A204.1 (cell line): Measurements from ENCODE around the gene IL1RAPL2.

Experiments
- FAIRE-seq: peaks from 2 replicates; lab custom pipeline; 2012; peaks lifted over from hg19 to GRCh38; lab: Jason Lieb, UNC

Gene IL1RAPL2

DNA sequence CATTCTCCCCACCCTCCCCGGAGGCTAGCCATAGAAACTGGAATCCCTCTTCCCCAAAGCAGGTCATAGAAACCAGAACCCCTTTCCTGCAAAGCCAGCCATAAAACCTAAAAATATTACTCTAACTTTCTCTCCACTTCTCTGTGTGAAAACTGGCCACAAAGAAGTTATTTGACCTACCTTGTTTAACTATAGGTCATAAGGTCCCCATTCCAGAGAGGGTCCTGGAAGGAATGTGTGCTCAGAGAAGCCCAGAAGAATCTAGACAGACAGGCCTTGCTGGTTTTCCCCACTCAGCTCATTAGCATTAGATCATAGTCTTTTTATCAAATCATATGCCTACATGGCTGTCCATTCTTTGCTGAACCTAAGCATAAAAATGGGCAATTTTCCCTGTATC is 707.3 kb downstream of the IL1RAPL2 start:
- FAIRE-seq: no peak

DNA sequence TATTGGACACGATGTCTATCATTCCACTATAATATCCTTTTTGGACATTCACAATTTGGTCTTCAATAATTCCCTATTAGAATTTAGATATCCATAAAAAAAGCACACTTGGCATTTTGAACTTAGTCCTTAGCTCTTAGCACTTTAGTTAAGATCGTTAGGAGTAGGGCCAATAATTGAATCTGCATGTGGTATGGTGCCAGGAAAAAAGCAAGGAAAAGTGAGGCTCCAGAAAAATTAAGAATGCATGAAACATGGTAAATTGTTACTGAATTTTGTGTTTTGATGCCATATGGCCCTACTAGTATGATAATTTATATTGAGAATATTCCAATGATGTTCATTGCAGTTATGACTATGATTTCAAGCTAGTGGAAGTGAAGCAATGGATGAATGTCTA is 708.1 kb downstream of the IL1RAPL2 start:
- no peak for FAIRE-seq

DNA sequence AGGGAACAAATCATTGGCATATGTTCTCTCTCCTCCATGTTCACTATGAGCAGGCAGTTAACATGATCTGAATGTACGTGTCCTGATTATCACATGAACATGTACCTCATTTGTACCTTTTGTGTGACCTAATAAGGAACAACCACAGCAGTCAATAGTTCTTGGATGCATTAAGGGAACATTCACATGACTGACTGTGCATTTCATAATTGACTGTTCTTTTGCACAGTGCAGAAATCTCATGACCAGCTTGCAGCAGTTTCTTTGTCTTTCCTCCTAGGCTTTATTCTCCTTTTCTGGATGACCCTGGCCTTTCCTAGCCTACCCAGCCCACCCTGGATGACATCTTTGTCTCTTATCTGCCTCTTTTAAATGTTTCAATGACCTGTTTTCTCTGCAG is 711.1 kb downstream of the IL1RAPL2 start:
- FAIRE-seq: no peak

DNA sequence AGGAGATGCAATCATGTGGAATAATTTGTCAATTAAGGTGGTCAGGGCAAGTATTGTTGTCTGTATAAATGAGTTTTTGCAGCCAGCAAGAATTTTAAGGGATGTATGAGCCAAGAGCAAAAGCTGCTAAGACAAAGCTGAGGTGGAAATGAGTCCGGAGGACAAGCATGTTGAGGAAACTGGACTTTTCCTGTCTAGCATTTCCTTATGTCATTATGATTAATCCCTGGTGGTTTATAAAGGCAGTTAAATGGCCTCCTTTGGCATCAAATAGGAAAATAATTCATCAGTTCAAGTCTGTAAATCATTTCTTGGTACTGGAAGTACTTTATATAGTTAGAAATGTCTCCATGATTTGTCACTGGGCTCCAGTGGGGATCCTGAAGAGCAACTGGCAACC is 716.1 kb downstream of the IL1RAPL2 start:
- FAIRE-seq: no peak

DNA sequence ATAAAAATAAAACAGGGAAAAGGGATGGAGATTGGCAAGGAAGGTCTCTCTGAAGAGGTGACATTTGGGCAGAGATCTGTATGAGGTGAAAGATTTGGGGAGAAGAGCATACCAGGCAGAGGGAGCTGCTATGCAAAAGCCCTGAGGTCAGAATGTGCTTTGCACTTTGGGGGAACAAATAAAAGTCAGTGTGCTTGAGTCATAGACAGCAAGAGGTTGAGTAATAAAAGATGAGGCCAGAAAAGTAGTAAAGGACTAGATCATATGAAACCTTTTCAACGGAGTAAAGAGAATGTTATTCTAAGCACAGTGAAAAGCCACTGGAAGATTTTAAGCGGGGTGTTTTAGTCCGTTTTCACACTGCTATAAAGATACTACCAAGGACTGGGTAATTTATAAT is 731.0 kb downstream of the IL1RAPL2 start:
- no peak for FAIRE-seq

DNA sequence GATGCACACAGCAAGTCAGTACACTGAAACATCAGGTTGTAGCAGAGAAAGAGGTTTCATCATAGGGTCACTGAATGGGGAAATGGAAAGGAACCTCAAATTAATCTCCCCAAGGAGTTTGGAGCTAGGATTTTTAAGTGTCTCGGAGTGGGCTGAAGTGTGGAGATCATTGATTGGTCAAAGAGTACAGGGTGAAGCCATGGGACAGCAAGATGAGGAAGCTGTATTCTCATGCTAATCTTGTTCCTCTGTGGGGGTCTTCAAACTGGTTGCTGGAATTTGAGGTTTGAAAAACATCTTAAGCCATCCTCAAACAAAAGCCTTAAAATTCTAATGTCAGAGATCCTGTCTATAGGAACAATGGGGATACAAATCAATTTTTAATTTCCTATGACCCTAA is 733.3 kb downstream of the IL1RAPL2 start:
- no peak for FAIRE-seq

DNA sequence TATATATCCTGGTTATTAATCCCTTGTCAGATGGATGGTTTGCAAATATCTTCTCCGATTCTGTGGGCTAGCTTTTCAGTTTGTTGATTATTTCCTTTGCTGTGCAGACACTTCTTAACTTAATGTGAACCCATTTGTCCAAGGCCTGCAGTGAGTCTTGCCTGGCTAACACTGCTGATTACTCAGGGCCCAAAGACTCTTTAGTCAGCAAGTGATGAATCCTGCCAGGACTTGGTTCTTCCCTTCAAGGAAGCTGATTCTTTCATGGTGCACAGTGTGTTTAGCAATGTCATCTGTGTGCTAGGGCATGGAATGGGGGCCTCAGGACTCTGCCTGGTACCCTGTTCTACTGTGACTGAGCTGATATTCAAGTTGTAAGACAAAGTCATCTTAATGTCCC is 736.2 kb downstream of the IL1RAPL2 start:
- FAIRE-seq: no peak

DNA sequence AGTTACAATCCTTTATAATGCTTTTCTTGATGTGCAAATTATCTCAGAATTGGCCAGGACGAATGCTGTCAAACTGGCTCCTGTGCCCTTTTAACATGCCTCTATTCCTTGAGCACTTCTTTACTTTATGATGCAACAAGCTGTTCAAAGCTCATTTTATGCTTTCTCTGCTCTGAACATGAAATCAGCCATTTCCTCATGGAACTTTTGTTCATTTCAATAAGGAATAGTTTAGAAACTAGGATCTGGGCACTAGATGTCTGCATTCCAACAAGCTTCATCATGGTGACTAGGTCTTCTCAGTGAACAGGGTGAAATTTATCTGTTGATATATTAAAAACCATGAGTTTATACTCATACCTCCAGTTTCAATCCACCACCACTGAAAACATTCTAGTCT is 741.8 kb downstream of the IL1RAPL2 start:
- FAIRE-seq: no peak

DNA sequence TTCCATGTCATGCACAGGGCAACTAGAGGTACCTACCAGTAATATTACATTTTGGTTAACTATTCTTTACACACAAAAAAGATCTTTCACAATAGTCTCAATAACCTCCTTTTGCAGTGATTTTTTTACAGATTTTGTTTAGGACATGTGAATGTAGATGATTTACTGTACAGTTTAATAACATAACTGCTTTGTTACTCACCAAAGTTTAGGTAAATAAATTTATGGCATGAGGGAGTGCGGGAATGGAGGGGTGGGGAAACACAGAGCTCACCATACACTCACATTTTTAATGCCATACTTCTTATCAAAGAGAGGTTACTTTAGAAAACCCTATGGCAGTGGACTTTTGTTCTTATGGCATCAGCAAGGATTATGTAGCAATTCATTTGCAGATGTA is 747.6 kb downstream of the IL1RAPL2 start:
- no peak for FAIRE-seq

DNA sequence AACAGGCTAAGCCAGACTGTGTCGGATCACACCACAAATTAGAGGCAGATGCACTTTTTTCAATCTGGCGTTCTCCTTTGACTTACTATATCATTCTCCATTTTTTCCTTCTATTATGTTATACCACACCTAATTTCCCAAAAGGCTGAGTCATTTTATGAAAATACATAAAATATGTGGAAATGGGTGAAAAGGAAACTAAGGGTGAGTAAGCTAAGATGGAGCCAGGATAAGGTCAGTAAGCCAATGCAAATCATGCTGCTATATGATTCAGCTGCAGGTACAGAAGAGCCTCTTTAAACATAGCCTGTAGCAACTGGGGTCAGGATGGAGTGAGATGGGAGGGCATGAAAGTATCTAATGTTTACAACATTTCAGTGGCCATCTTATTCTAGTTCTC is 748.5 kb downstream of the IL1RAPL2 start:
- no peak for FAIRE-seq

DNA sequence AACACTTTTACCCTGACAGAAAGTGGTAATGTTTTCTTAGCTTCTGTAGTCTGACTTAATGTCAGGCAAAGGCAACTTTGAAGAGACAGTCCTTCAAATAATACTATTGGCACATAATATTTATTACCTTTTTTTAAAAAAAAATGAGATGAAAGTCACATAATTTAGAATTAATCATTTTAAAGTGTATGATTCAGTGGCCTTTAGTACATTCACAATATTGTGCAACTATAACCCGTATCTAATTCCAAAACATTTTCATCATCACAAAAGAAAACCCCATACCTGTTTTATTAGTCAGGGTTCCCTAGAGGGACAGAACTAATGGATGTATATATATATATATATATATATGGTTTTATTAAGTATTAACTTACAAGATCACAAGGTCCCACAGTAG is 749.2 kb downstream of the IL1RAPL2 start:
- FAIRE-seq: no peak

DNA sequence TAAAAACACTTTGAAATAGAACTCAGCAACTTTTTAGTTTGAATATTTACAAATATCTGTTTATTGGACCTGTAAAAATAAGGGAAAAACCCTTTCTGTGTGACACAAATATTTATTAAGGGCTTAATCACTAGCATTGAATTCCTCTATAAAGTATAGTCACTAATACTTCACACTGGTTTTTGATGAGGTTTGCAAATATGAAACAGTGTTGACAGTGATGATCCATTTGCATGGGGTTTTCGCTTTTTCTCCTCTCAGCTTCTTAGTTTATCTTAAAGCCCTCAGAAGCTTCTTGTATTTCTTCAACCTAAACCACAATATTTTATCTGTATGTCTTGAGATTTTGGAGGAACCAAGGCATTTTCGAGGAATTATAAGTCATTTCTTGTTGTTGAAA is 751.1 kb downstream of the IL1RAPL2 start:
- FAIRE-seq: no peak

DNA sequence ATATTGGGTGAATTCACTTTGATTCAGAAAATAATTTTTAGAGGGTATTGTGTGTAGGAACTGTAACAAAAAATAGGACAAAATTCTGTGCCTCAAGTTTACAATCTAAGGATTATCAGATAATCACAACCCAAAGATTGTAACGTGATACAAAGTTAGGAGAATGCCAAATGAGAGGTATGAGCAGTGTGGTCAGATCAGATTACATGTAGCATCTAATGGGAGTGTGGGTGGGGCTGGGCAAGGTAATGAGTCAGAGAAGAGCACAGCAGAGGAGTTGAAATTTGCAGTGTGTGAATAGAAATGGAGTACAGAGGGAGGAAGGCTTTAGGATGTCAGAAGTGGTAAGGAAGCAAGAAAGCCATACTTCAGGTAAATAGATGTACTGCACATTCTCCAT is 757.9 kb downstream of the IL1RAPL2 start:
- FAIRE-seq: no peak

DNA sequence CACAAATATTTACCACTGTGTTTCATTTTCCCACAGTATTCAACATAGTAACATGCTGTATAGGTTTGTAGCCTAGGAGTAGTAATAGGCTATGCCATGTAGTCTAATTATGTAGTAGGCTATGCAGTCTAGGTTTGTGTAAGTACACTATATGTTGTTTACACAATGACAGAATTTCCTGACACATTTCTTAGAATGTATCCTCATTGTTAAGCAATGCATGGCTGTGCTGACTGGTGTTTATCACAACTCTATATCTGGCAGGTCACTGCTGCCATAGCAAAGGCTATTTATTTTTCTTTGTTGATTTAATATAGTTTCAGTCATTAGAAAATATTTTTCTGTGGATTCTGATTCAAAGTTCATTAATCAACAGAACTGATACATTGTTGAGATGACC is 762.8 kb downstream of the IL1RAPL2 start:
- no peak for FAIRE-seq

DNA sequence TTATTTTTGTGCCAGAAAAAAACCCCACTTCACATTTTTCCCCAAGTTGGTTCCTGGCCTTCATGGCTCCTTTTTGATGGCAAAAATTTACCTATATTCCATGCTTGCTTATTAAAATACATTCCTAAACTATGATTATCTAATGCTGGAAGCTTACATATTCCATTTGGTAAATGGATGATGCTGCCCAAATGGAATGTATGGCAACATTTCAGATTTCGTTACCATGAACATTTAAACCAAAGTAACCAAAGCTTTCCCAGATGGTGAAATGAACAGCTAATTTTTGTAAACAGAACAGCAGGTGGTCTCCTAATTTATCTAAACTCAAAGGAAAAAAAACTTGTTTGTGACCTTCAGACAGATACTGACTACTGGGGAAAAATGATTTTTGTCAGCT is 765.2 kb downstream of the IL1RAPL2 start:
- FAIRE-seq: no peak

DNA sequence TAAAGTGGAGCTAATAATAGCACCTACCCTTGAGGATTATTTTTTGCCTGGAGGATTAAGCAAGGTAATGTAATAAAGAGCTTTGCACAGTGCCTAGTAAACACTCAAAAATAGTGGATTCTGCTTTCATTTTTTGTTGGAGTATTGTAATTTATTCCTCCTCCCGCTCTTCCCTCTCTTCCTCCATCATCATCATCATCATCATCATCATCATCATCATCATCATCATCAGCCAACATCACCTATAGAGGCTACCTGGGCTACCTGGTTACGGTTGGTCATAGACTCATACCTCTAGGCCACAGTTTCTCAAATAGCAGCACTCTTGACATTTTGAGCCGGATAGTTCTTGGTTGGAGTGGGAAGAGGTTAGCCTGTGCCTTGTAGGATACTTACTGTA is 781.4 kb downstream of the IL1RAPL2 start:
- FAIRE-seq: no peak

DNA sequence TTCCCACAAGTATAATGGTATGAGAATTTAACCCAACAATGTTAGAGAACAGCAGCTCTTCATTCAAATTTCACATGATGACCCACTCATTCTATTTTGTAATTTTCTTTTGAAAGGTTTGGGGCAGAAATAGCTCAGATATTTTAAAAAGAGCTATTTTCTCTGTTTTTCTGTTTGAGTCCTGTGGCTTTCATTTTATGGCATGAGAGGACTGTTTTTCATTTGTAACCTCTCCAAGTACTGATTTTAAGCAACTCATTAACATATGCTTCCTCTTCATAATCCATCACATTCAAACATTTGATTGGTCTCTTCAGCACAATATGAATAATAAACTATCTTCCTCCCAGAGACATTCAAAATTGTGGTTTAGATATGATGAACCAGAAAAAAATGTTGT is 783.5 kb downstream of the IL1RAPL2 start:
- no peak for FAIRE-seq

DNA sequence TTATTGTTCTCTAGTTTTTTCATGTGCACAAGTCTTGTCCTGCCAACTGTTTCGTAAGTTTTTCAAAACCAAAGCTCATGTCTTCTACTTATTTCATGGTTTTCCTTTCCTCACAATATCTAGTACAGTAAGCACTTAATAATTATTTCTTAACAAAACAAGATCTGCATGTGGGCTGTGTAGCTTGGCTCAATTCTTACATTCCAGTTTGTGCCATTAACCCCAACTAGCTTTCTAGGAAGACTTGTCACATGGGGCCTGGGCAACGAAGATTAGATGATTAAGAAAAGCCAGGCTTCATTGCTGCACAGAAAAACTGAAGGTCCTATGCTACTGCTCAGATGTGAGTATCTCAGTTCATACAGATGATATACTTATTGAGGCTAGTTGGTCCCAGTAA is 809.8 kb downstream of the IL1RAPL2 start:
- no peak for FAIRE-seq

DNA sequence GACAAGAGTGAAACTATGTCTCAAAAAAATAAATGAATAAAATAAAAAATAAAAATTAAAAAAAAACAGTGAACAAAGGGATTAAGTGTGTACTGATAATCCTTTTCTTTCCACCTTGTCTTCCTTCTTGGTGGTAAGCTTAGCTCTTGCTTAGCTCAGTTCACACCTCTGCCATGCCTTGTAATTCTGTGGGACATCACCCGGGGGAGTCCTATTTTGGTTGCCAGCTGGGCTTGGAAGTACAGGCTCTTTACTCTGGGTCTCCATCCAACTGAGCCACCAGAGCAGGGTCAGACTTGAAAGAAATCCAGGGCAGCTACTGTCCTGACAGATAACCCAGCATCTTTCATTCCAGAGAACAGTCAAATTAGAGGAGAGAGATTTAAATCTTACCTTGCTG is 858.7 kb downstream of the IL1RAPL2 start:
- FAIRE-seq: no peak

DNA sequence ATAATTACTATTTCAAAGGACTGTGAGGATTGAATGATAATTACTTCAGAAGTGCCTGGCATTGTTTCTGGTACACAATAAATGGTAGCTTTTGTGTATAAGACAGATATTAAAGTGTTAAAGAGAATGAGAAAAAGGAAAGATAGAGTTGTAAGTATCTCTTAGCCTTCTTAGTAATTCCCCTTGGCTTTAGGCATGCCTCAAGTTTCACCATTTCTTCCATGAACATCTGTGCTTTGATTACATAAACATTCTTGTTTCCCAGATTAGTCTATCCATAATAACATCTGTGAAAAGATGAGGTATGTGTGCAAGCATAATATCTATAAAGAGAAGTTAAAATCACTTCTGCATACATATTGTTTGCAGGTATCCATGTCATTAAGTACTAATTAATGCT is 885.4 kb downstream of the IL1RAPL2 start:
- no peak for FAIRE-seq

DNA sequence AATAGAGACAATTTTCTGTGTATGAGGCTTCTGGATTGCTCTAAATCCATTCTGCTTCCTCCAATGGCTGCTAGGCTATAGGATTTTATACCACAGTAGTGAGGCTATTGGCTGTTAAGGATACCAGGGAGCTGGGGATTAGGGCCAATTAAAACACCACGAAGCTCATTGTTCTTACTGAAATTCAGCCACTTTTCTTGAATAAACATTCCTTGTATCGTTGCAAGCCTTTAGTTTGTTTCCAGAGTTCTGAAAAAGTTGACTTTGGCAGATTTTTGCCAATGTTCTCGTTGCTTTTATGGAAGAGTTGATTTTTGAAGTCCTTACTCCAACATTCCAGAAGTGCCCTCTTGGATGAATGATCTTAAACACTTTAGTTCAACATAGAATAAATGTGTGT is 892.8 kb downstream of the IL1RAPL2 start:
- no peak for FAIRE-seq

DNA sequence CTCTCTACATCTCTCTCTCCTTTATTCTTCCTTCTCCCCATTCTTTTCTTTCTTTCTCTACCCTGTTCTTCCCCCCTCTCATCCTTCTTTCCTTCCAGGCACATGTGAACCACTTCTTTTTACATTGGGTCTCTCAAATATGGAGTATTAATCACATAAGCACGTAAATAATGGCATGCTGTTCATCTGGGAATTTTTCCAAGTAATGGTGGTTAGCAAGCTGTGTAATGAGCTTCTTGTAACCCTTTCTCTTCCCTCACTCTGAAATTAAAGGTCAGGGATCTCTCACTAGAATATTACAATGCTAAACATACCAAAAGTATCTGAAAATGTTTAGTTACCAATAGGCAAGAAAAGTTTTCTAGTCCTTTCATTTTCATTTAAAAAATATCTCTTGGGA is 894.4 kb downstream of the IL1RAPL2 start:
- FAIRE-seq: no peak

DNA sequence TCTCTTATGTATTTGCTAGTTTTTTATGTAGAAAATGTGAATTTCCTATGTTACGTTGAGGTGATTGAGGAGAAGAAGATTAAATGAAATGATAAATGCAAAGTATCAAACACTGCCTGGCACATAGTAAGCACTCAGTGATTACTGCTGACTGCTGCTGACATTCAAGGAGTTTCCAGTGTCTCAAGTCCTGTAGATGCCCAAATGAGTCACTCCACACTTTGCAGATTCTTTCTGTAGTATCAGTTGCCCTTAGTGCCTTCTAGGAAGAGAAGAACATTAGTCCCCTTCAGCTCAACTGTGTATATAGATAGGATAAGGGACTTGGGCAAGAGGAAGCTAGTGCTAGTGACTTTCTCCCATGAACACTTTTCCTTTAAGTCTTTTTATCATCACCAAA is 895.0 kb downstream of the IL1RAPL2 start:
- FAIRE-seq: no peak

DNA sequence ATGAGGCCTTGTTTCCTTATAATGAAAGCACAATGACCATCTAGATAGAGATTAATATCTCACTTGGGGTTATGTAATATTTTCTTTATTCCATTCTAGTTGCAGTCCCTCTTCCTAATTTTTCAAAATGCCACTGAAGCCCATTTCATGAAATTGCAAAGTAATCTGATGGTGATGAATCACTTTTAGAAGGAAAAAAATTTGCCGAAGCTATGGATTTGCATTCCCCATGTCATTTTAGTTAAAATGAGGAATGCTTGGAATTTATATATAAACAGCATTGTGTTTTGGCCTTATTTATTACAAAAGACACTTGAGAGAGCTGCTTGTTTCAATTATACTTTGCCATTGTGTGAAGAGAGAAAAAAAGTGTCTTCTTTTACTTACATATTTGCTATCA is 896.2 kb downstream of the IL1RAPL2 start:
- FAIRE-seq: no peak

DNA sequence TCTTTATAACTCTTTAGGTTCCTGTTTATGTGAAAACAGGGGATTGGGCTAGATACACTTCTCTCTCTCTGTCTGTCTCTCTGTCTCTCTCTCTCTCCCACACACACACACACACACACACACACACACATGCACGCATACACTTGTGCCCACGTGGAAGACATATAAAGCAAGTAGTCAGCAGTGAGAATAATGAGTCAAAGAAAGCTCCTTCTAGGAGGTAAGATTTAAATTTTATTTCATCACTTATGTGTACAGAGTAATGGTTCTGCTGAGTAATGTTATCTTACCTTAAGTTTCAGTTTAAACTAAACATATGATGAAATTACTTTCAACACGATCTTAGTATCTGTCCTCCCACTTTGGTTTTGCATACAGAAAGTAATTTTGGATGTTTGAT is 897.5 kb downstream of the IL1RAPL2 start:
- no peak for FAIRE-seq

DNA sequence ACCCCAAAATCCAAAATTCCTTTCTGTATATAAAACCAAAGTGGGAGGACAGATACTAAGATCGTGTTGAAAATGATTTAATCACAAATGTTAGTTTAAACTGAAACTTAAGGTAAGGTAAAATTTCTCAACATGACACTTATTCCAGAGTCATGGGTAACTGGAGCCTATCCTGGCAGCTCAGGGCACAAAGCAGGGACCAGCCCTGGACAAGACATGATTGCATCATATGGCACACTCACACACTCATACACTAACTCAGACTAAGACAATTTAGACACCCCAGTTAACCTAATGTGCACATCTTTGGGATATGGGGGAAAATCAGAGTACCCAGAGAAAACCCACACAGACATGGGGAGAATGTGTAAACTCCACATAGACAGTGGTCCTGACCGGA is 898.6 kb downstream of the IL1RAPL2 start:
- no peak for FAIRE-seq
